Ovary (tissue), 3 donors: ENCODE results near the gene MYBL2.

Source experiments
- CTCF ChIP-seq, 3 donors: fragments of 450-650 bp in 2 of 3; fragments of 200-600 bp in 1 of 3; IDR thresholded peaks; one replicate each; pipeline versions ENCODE4 v1.5.1 to v1.8.0; 2016 to 2022; ENCODE audit warnings: antibody characterized with exemption in 3 of 3, mild to moderate bottlenecking in 1 of 3
- EP300 ChIP-seq: sonication (generic); formaldehyde crosslinking; IDR thresholded peaks from one replicate; pipeline ENCODE4 v1.6.1; 2017; ENCODE audit warnings: antibody characterized with exemption
- POLR2A ChIP-seq: fragments of 450-650 bp; IDR thresholded peaks from one replicate; pipeline ENCODE4 v1.6.1; 2017; ENCODE audit warnings: antibody characterized with exemption, mild to moderate bottlenecking, moderate library complexity
- donor health status: DM: no; HTN: no; CAD: no.

GRCh38 chr20:43765916-43766315, 99.0 kb downstream of the MYBL2 start:
- TF ChIP-seq CTCF (IDR thresholded peaks at IDR 0.05) = no peak
- TF ChIP-seq EP300 = no peak
- no peak for TF ChIP-seq POLR2A
